ENCODE data around the gene PTPRN2.

The PTPRN2 gene

GRCh38 chr7:158602905-158603772, 15.5 kb upstream of the PTPRN2 start:
- DNase-seq (ENCODE audit: low read depth in 2 of 2), result no peak

- no peak for DNase-seq (ENCODE audit: low read depth in 2 of 2)
Observed at GRCh38 chr7:158602041-158602440, 14.4 kb upstream of the PTPRN2 start.

GRCh38 chr7:158601090-158601489, 13.5 kb upstream of the PTPRN2 start:
- DNase-seq (ENCODE audit: low read depth in 2 of 2), result no peak

- no peak for DNase-seq (ENCODE audit: low read depth in 2 of 2)
Observed at GRCh38 chr7:158596745-158597144, 9.1 kb upstream of the PTPRN2 start.

GRCh38 chr7:158596309-158596708, 8.7 kb upstream of the PTPRN2 start:
- no peak for DNase-seq (ENCODE audit: low read depth in 2 of 2)

GRCh38 chr7:158595068-158595467, 7.4 kb upstream of the PTPRN2 start:
- no peak for DNase-seq (ENCODE audit: low read depth in 2 of 2)

GRCh38 chr7:158592541-158592940, 4.9 kb upstream of the PTPRN2 start:
- DNase-seq (ENCODE audit: low read depth in 2 of 2), result no peak

GRCh38 chr7:158591944-158592343, 4.3 kb upstream of the PTPRN2 start:
- no peak for DNase-seq (ENCODE audit: low read depth in 2 of 2)

- DNase-seq (ENCODE audit: low read depth in 2 of 2), result no peak
Observed at GRCh38 chr7:158590181-158590530, 2.5 kb upstream of the PTPRN2 start.

- no peak for DNase-seq (ENCODE audit: low read depth in 2 of 2)
Observed at GRCh38 chr7:158589653-158590052, 2.0 kb upstream of the PTPRN2 start.

GRCh38 chr7:158588878-158589442, 1.3 kb upstream of the PTPRN2 start:
- DNase-seq (ENCODE audit: low read depth in 2 of 2), result no peak

GRCh38 chr7:158588085-158588877, 658 bp upstream of the PTPRN2 start:
- DNase-seq (ENCODE audit: low read depth in 2 of 2), result no peak

GRCh38 chr7:158586499-158587161, 993 bp downstream of the PTPRN2 start:
- no peak for DNase-seq (ENCODE audit: low read depth in 2 of 2)

GRCh38 chr7:158585721-158586498, 1.7 kb downstream of the PTPRN2 start:
- DNase-seq (ENCODE audit: low read depth in 2 of 2), result no peak

GRCh38 chr7:158584407-158584806, 3.2 kb downstream of the PTPRN2 start:
- DNase-seq (ENCODE audit: low read depth in 2 of 2), result no peak

- DNase-seq (ENCODE audit: low read depth in 2 of 2), result no peak
Observed at GRCh38 chr7:158583810-158584209, 3.8 kb downstream of the PTPRN2 start.

GRCh38 chr7:158583143-158583542, 4.5 kb downstream of the PTPRN2 start:
- no peak for DNase-seq (ENCODE audit: low read depth in 2 of 2)

- no peak for DNase-seq (ENCODE audit: low read depth in 2 of 2)
Observed at GRCh38 chr7:158582089-158582456, 5.5 kb downstream of the PTPRN2 start.

- DNase-seq (ENCODE audit: low read depth in 2 of 2), result no peak
Observed at GRCh38 chr7:158581440-158582088, 6.1 kb downstream of the PTPRN2 start.

GRCh38 chr7:158579662-158580646, 7.7 kb downstream of the PTPRN2 start:
- DNase-seq (ENCODE audit: low read depth in 2 of 2), result no peak
